Neural cell (in vitro differentiated cells): Measurements from ENCODE around the gene ZFAND4. TPM values are rescaled to one million over a fixed set of nuclear protein-coding genes. Genes with fewer than 3 reads are reported as not detected.

Experiments
- H2AFZ ChIP-seq: fragments of 200-600, 300-800 bp; sonication (generic), shearing (Covaris generic); 2 replicates; pipeline ENCODE4 v1.6.0; 2014; ENCODE audit warnings: low read depth, mild to moderate bottlenecking, antibody characterized with exemption, low read length, moderate library complexity
- H3F3A ChIP-seq: fragments of 200-600 bp; shearing (Covaris generic); 2 replicates; pipeline ENCODE4 v1.6.1; 2016; ENCODE audit warnings: mild to moderate bottlenecking, moderate library complexity, mixed read lengths, antibody characterized with exemption, low read length; ENCODE audit not compliant: insufficient read depth, poor library complexity, severe bottlenecking
- H3K27ac ChIP-seq: fragments of 200-600, 300-800 bp; sonication (generic), shearing (Covaris generic); 2 replicates; pipeline ENCODE4 v1.5.1; 2014; ENCODE audit warnings: mild to moderate bottlenecking, low read length, moderate library complexity
- H3K27me3 ChIP-seq: fragments of 300-800, 200-600 bp; sonication (generic), shearing (Covaris generic); 2 replicates; pipeline ENCODE4 v1.6.0; 2014; ENCODE audit warnings: mild to moderate bottlenecking, low read depth, low read length, moderate library complexity; ENCODE audit not compliant: insufficient read depth
- H3K36me3 ChIP-seq: fragments of 300-800, 200-600 bp; sonication (generic), shearing (Covaris generic); 2 replicates; pipeline ENCODE4 v1.5.1; 2014; ENCODE audit warnings: mild to moderate bottlenecking, antibody characterized with exemption, low read length, moderate library complexity; ENCODE audit not compliant: insufficient read depth
- H3K4me2 ChIP-seq: fragments of 300-800, 200-600 bp; sonication (generic), shearing (Covaris generic); 2 replicates; pipeline ENCODE4 v1.6.0; 2014; ENCODE audit warnings: mild to moderate bottlenecking, low read length
- H3K4me3 ChIP-seq: fragments of 300-800, 200-600 bp; sonication (generic), shearing (Covaris generic); 2 replicates; pipeline ENCODE4 v1.5.1; 2014; ENCODE audit warnings: mild to moderate bottlenecking, low read length, moderate library complexity
- H3K79me2 ChIP-seq: fragments of 200-600 bp; shearing (Covaris generic); replicated peaks from 2 replicates; pipeline ENCODE4 v1.6.0; 2014; ENCODE audit warnings: mild to moderate bottlenecking, low read length, moderate library complexity; ENCODE audit not compliant: insufficient read depth
- H3K9ac ChIP-seq: fragments of 300-800, 200-600 bp; sonication (generic), shearing (Covaris generic); 2 replicates; pipeline ENCODE4 v1.6.1; 2016; ENCODE audit warnings: mild to moderate bottlenecking, low read length, mixed read lengths
- H3K9me2 ChIP-seq: fragments of 200-600 bp; shearing (Covaris generic); 2 replicates; pipeline ENCODE4 v1.6.1; 2016; ENCODE audit warnings: mild to moderate bottlenecking, low read length, mixed read lengths; ENCODE audit not compliant: insufficient read depth
- H3K9me3 ChIP-seq: fragments of 200-600, 300-800 bp; sonication (generic), shearing (Covaris generic); 2 replicates; pipeline ENCODE4 v1.6.1; 2016; ENCODE audit warnings: mild to moderate bottlenecking, mixed run types, low read length, moderate library complexity, mixed read lengths
- H4K20me1 ChIP-seq: fragments of 200-600 bp; shearing (Covaris generic); 2 replicates; pipeline ENCODE4 v1.6.1; 2016; ENCODE audit warnings: mild to moderate bottlenecking, mixed run types; ENCODE audit not compliant: insufficient read depth
- EP300 ChIP-seq: fragments of 450-650 bp; conservative IDR thresholded peaks from 2 replicates; pipeline ENCODE4 v1.6.1; 2014; ENCODE audit warnings: antibody characterized with exemption, mild to moderate bottlenecking, moderate library complexity; ENCODE audit not compliant: poor library complexity, severe bottlenecking
- EZH2 ChIP-seq: fragments of 200-600, 300-800 bp; shearing (Covaris generic), sonication (generic); IDR thresholded peaks from 2 replicates; pipeline ENCODE4 v1.6.1; 2014; ENCODE audit warnings: antibody characterized with exemption, low read length, borderline replicate concordance, mild to moderate bottlenecking; ENCODE audit not compliant: insufficient read depth, poor library complexity, severe bottlenecking
- MXI1 ChIP-seq: fragments of 450-650 bp; conservative IDR thresholded peaks from 2 replicates; pipeline ENCODE4 v1.6.1; 2014; ENCODE audit warnings: antibody characterized with exemption, mild to moderate bottlenecking; ENCODE audit not compliant: poor library complexity, severe bottlenecking
- POLR2AphosphoS5 ChIP-seq: IDR thresholded peaks from 2 replicates; pipeline ENCODE4 v1.6.1; 2012
- RAD21 ChIP-seq: fragments of 450-650 bp; conservative IDR thresholded peaks from 2 replicates; pipeline ENCODE4 v1.6.1; 2014; ENCODE audit warnings: antibody characterized with exemption, mild to moderate bottlenecking, moderate library complexity
- SMC3 ChIP-seq: fragments of 450-650 bp; conservative IDR thresholded peaks from 2 replicates; pipeline ENCODE4 v1.6.1; 2014; ENCODE audit warnings: antibody characterized with exemption, mild to moderate bottlenecking, moderate library complexity; ENCODE audit not compliant: poor library complexity
- TAF1 ChIP-seq: IDR thresholded peaks from 2 replicates; pipeline ENCODE4 v1.6.1; 2012; ENCODE audit warnings: low read depth
- polyA plus RNA-seq: library from polyadenylated mRNA; depleted of rRNA; stranded (reverse); fragments of >200 nt; gene quantifications from 2 replicates; pipeline ENCODE4 v1.2.3, GENCODE V29; 2014
- TF ChIP-seq, protein P1 (sequence below): IDR thresholded peaks from 2 replicates; pipeline ENCODE4 v1.6.1; 2012; ENCODE audit warnings: borderline replicate concordance
- TF ChIP-seq, protein P2 (sequence below): fragments of 450-650 bp; IDR thresholded peaks from 2 replicates; pipeline ENCODE4 v1.5.1; 2014; ENCODE audit warnings: antibody characterized with exemption, mild to moderate bottlenecking, moderate library complexity; ENCODE audit not compliant: poor library complexity, severe bottlenecking

ZFAND4 gene
- polyA plus RNA-seq, 1 donor from 2014 or later = 8.3 TPM

DNA sequence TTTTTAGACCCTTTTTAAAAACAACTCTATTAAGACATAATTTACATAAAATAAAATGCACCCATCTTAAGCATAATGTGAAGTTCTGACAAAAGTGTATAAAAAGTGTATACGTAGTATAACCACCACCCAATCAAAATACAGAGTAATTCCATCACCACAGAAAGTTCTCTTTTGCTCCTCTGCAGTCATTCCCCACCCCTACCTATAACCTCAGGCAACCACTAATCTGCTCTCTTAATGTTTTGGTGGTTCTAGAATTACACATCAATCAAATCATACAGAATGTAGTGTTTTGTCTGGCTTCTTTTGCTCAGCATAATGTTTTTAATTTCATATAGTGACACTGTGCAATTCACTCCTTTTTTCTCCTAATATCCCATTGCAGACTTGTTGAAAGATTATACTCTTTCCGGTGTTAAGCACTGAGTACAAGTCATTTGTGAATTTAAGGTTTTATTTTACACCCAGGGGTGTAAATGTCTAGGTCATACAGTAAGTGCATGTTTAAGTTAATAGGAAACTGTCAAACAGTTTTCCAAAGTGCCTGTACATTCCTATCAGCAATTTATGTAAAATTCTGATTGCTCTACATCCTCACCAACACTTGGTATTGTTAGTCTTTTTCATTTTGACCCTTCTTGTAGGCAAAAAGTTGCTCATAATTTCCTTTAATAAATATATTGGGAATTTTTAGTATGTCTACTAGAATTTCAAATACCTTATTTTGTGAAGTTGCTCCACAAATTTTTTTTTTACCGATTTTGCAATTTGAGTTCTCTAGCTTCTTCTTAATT is 86.3 kb downstream of the ZFAND4 start:
- no peak overlapping the region for H2AFZ ChIP-seq
- H3K4me2 ChIP-seq = no peak overlapping the region
- H3K9me3 ChIP-seq = no peaks in the 10 kb centered on the region
- H3K79me2 ChIP-seq = peaks cover 19% of the 10 kb centered on the region
- H3K4me3 ChIP-seq = no peak overlapping the region
- no peaks in the 10 kb centered on the region for H3K9me2 ChIP-seq
- H3K36me3 ChIP-seq = no peaks in the 10 kb centered on the region
- no peaks in the 10 kb centered on the region for H3F3A ChIP-seq
- H3K27ac ChIP-seq = no peak overlapping the region
- H3K9ac ChIP-seq = no peak overlapping the region
- TF ChIP-seq, protein P1, sequence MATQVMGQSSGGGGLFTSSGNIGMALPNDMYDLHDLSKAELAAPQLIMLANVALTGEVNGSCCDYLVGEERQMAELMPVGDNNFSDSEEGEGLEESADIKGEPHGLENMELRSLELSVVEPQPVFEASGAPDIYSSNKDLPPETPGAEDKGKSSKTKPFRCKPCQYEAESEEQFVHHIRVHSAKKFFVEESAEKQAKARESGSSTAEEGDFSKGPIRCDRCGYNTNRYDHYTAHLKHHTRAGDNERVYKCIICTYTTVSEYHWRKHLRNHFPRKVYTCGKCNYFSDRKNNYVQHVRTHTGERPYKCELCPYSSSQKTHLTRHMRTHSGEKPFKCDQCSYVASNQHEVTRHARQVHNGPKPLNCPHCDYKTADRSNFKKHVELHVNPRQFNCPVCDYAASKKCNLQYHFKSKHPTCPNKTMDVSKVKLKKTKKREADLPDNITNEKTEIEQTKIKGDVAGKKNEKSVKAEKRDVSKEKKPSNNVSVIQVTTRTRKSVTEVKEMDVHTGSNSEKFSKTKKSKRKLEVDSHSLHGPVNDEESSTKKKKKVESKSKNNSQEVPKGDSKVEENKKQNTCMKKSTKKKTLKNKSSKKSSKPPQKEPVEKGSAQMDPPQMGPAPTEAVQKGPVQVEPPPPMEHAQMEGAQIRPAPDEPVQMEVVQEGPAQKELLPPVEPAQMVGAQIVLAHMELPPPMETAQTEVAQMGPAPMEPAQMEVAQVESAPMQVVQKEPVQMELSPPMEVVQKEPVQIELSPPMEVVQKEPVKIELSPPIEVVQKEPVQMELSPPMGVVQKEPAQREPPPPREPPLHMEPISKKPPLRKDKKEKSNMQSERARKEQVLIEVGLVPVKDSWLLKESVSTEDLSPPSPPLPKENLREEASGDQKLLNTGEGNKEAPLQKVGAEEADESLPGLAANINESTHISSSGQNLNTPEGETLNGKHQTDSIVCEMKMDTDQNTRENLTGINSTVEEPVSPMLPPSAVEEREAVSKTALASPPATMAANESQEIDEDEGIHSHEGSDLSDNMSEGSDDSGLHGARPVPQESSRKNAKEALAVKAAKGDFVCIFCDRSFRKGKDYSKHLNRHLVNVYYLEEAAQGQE = no peak
- TF ChIP-seq EP300 (no peak), POLR2AphosphoS5 (no peak), RAD21 (no peak), TAF1 (no peak), SMC3 (no peak), EZH2 (no peak), MXI1 (no peak)
- TF ChIP-seq, protein P2, sequence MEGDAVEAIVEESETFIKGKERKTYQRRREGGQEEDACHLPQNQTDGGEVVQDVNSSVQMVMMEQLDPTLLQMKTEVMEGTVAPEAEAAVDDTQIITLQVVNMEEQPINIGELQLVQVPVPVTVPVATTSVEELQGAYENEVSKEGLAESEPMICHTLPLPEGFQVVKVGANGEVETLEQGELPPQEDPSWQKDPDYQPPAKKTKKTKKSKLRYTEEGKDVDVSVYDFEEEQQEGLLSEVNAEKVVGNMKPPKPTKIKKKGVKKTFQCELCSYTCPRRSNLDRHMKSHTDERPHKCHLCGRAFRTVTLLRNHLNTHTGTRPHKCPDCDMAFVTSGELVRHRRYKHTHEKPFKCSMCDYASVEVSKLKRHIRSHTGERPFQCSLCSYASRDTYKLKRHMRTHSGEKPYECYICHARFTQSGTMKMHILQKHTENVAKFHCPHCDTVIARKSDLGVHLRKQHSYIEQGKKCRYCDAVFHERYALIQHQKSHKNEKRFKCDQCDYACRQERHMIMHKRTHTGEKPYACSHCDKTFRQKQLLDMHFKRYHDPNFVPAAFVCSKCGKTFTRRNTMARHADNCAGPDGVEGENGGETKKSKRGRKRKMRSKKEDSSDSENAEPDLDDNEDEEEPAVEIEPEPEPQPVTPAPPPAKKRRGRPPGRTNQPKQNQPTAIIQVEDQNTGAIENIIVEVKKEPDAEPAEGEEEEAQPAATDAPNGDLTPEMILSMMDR = no peak
- H4K20me1 ChIP-seq = no peaks in the 10 kb centered on the region
- no peaks in the 10 kb centered on the region for H3K27me3 ChIP-seq

DNA sequence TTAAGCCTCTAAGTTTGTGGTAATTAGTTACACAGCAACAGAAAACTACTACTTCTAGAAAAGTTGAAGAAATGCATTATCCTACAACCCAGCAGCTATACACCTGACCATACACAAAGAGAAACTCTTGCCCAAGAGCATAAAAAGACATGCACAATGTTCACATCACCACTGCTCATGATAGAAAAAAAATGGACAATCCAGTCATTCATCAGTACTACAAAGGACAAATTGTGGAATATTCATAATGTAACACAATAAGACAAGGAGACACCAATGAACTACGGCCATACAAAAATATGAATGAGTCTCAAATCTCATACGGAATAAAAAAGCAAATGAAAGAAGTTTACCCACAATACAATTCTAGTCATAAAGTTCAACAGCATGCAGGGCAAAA is 87.4 kb downstream of the ZFAND4 start:
- Histone ChIP-seq H3K27me3 (no peaks in the 10 kb centered on the region), H3K4me3 (no peak overlapping the region), H3K27ac (no peak overlapping the region), H3K36me3 (no peaks in the 10 kb centered on the region), H2AFZ (no peak overlapping the region), H3F3A (no peaks in the 10 kb centered on the region), H3K9me3 (no peaks in the 10 kb centered on the region), H3K4me2 (no peak overlapping the region), H3K9ac (no peak overlapping the region), H3K79me2 (peaks cover 16% of the 10 kb centered on the region), H4K20me1 (no peaks in the 10 kb centered on the region), H3K9me2 (no peaks in the 10 kb centered on the region)
- TF ChIP-seq RAD21 (no peak), EP300 (no peak), SMC3 (no peak), POLR2AphosphoS5 (no peak), TAF1 (no peak), MXI1 (no peak), EZH2 (no peak)
- TF ChIP-seq, protein P1 = no peak
- TF ChIP-seq, protein P2 = no peak
